GM19467 (cell line): ENCODE measurements around the gene MAST2.
"Not testable (repeated sequence)": the region's sequence is repeated elsewhere in the genome, so short reads cannot be mapped to it uniquely, and the experiment has no call there.

ENCODE experiments used
- ATAC-seq: cut with Tn5 transposase; IDR thresholded peaks from one replicate; pipeline ENCODE4 v1.9.1; 2021; ENCODE audit warnings: mild to moderate bottlenecking, moderate library complexity; ENCODE audit not compliant: unreplicated experiment

MAST2 gene

GRCh38 chr1:45803299-45803780 is at the start of gene MAST2:
Gene MAST2 (plus strand): TSS chr1:45803612. CDS start chr1:45803896, 284 bp downstream.
- peak; percentile 88 for ATAC-seq

GRCh38 chr1:45755697-45756096 is 47.7 kb upstream of the MAST2 start:
- ATAC-seq, result no peak

- no peak for ATAC-seq
Observed at GRCh38 chr1:45762291-45762690, 41.1 kb upstream of the MAST2 start.

GRCh38 chr1:45765999-45766792 is 37.2 kb upstream of the MAST2 start:
- no peak for ATAC-seq

- no peak for ATAC-seq
Observed at GRCh38 chr1:45767035-45767434, 36.4 kb upstream of the MAST2 start.

GRCh38 chr1:45769261-45769932 is 34.0 kb upstream of the MAST2 start:
- ATAC-seq, result no peak

- ATAC-seq, result no peak
Observed at GRCh38 chr1:45772971-45773370, 30.4 kb upstream of the MAST2 start.

- no peak for ATAC-seq
Observed at GRCh38 chr1:45775794-45776193, 27.6 kb upstream of the MAST2 start.

- no peak for ATAC-seq
Observed at GRCh38 chr1:45785583-45785982, 17.8 kb upstream of the MAST2 start.

GRCh38 chr1:45787905-45788304 is 15.5 kb upstream of the MAST2 start:
- no peak for ATAC-seq

- no peak for ATAC-seq
Observed at GRCh38 chr1:45789601-45790000, 13.8 kb upstream of the MAST2 start.

GRCh38 chr1:45792744-45793143 is 10.7 kb upstream of the MAST2 start:
- no peak for ATAC-seq

- ATAC-seq, result no peak
Observed at GRCh38 chr1:45793942-45794604, 9.3 kb upstream of the MAST2 start.

- no peak for ATAC-seq
Observed at GRCh38 chr1:45796381-45796780, 7.0 kb upstream of the MAST2 start.

- ATAC-seq, result no peak
Observed at GRCh38 chr1:45796946-45797345, 6.5 kb upstream of the MAST2 start.

- no peak for ATAC-seq
Observed at GRCh38 chr1:45800899-45801298, 2.5 kb upstream of the MAST2 start.

GRCh38 chr1:45802343-45803298 is 791 bp upstream of the MAST2 start:
- no peak for ATAC-seq

- not testable (repeated sequence) for ATAC-seq
Observed at GRCh38 chr1:45803781-45804668, 613 bp downstream of the MAST2 start.

- ATAC-seq, result no peak
Observed at GRCh38 chr1:45804669-45804969, 1.2 kb downstream of the MAST2 start.

GRCh38 chr1:45806129-45806528 is 2.7 kb downstream of the MAST2 start:
- ATAC-seq, result no peak
